Fibroblast of skin of abdomen (primary cell): ENCODE data around the gene PDE7B.
"Not testable (repeated sequence)": the region's sequence is repeated elsewhere in the genome, so short reads cannot be mapped to it uniquely, and the experiment has no call there.

Experiments
- DNase-seq: peaks from one replicate; pipeline ENCODE4 v3.0.0-alpha.2; 2013

PDE7B gene

GRCh38 chr6:136077834-136078576, 226.5 kb downstream of the PDE7B start:
- peak; percentile 97 for DNase-seq

- no peak for DNase-seq
Measured at GRCh38 chr6:136079701-136080565, 228.4 kb downstream of the PDE7B start.

GRCh38 chr6:136083540-136083939, 232.0 kb downstream of the PDE7B start:
- DNase-seq = no peak

- DNase-seq = no peak
Measured at GRCh38 chr6:136084403-136084802, 232.9 kb downstream of the PDE7B start.

- peak; percentile 54 for DNase-seq
Measured at GRCh38 chr6:136085370-136086115, 234.0 kb downstream of the PDE7B start.

GRCh38 chr6:136086686-136087085, 235.2 kb downstream of the PDE7B start:
- DNase-seq = no peak

GRCh38 chr6:136087986-136088385, 236.5 kb downstream of the PDE7B start:
- peak; percentile 74 for DNase-seq

GRCh38 chr6:136088693-136089092, 237.2 kb downstream of the PDE7B start:
- no peak for DNase-seq

GRCh38 chr6:136089876-136090275, 238.4 kb downstream of the PDE7B start:
- peak; percentile 41 for DNase-seq

GRCh38 chr6:136090929-136091328, 239.4 kb downstream of the PDE7B start:
- DNase-seq = no peak

GRCh38 chr6:136092897-136093296, 241.4 kb downstream of the PDE7B start:
- no peak for DNase-seq

- DNase-seq = no peak
Measured at GRCh38 chr6:136093835-136094234, 242.3 kb downstream of the PDE7B start.

GRCh38 chr6:136094812-136095211, 243.3 kb downstream of the PDE7B start:
- DNase-seq = no peak

- no peak for DNase-seq
Measured at GRCh38 chr6:136095986-136096385, 244.5 kb downstream of the PDE7B start.

- no peak for DNase-seq
Measured at GRCh38 chr6:136102991-136103688, 251.6 kb downstream of the PDE7B start.

GRCh38 chr6:136103763-136104311, 252.3 kb downstream of the PDE7B start:
- peak; percentile 18 for DNase-seq

- DNase-seq = no peak
Measured at GRCh38 chr6:136104556-136104955, 253.1 kb downstream of the PDE7B start.

- DNase-seq = not testable (repeated sequence)
Measured at GRCh38 chr6:136105797-136106196, 254.3 kb downstream of the PDE7B start.

- DNase-seq = no peak
Measured at GRCh38 chr6:136108361-136108945, 257.0 kb downstream of the PDE7B start.

- DNase-seq = no peak
Measured at GRCh38 chr6:136111831-136112230, 260.3 kb downstream of the PDE7B start.

- no peak for DNase-seq
Measured at GRCh38 chr6:136112262-136112661, 260.8 kb downstream of the PDE7B start.

GRCh38 chr6:136113736-136114173, 262.3 kb downstream of the PDE7B start:
- peak; percentile 76 for DNase-seq
